OCI-LY3 (cell line): Measurements from ENCODE around the gene NOL4L.
A peak's percentile ranks its signal among the peaks of the same experiment; 100 is the strongest.

ENCODE experiments used
- EZH2phosphoT487 ChIP-seq: fragments of 200-600 bp; shearing (Covaris generic); IDR thresholded peaks from 2 replicates; pipeline ENCODE4 v1.6.1; 2018; ENCODE audit warnings: antibody characterized with exemption, mixed run types, low read depth
- TF ChIP-seq, protein P1 (sequence below): fragments of 200-600, 300-600 bp; sonication (generic); IDR thresholded peaks from 2 replicates; pipeline ENCODE4 v1.5.1; 2014; ENCODE audit warnings: antibody characterized with exemption, low read length, low read depth

- TF ChIP-seq, protein P1, sequence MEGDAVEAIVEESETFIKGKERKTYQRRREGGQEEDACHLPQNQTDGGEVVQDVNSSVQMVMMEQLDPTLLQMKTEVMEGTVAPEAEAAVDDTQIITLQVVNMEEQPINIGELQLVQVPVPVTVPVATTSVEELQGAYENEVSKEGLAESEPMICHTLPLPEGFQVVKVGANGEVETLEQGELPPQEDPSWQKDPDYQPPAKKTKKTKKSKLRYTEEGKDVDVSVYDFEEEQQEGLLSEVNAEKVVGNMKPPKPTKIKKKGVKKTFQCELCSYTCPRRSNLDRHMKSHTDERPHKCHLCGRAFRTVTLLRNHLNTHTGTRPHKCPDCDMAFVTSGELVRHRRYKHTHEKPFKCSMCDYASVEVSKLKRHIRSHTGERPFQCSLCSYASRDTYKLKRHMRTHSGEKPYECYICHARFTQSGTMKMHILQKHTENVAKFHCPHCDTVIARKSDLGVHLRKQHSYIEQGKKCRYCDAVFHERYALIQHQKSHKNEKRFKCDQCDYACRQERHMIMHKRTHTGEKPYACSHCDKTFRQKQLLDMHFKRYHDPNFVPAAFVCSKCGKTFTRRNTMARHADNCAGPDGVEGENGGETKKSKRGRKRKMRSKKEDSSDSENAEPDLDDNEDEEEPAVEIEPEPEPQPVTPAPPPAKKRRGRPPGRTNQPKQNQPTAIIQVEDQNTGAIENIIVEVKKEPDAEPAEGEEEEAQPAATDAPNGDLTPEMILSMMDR = peak; percentile 94
- no peak for TF ChIP-seq EZH2phosphoT487
Observed at GRCh38 chr20:32456869-32457478, 128.2 kb downstream of the NOL4L start.
